Measurements from ENCODE around the gene ZNF512. TPM values are rescaled to one million over a fixed set of nuclear protein-coding genes. Genes with fewer than 3 reads are reported as not detected.

Gene ZNF512
- total and polyA plus RNA-seq, 9 of the 15 experiments (the other 6 are each of a cell fraction or from before 2014, with no cell fraction given) = 24.7 to 101 (median 65.9) TPM

- TF ChIP-seq ZBTB2 (IDR thresholded peaks at IDR 0.05) = no peak
- TF ChIP-seq BDP1 (IDR thresholded peaks at IDR 0.05; ENCODE audit: insufficient read depth, insufficient read length) = no peak
- no peak for TF ChIP-seq IRF9 (tag; IDR thresholded peaks at IDR 0.05)
- no peak for TF ChIP-seq PTRF (tag; IDR thresholded peaks at IDR 0.05)
- TF ChIP-seq ZNF263 (CRISPR knock-in tag; IDR thresholded peaks at IDR 0.05; ENCODE audit: borderline replicate concordance) = no peak
- TF ChIP-seq RBM39 (optimal IDR thresholded peaks at IDR 0.05; ENCODE audit: low read depth, low read length) = no peak
- no peak for TF ChIP-seq MAFG (tag; conservative IDR thresholded peaks at IDR 0.05)
- no peak for TF ChIP-seq NR2C1 (IDR thresholded peaks at IDR 0.05)
- no peak for TF ChIP-seq NR2C1 (tag; IDR thresholded peaks at IDR 0.05)
- TF ChIP-seq ILK (tag; IDR thresholded peaks at IDR 0.05; ENCODE audit: borderline replicate concordance, low read depth) = no peak
- TF ChIP-seq PHF8 (IDR thresholded peaks at IDR 0.05; ENCODE audit: borderline replicate concordance, low read length) = peak; percentile 97
- no peak for TF ChIP-seq ZBTB9 (CRISPR knock-in tag; IDR thresholded peaks at IDR 0.05)
- peak; percentile 49; the same call in 1 of the 2 replicates for TF ChIP-seq ERF (CRISPR knock-in tag; IDR thresholded peaks at IDR 0.05)
- no peak for TF ChIP-seq THRB (CRISPR knock-in tag; conservative IDR thresholded peaks at IDR 0.05)
- peak in 1 of 2 experiments; percentile 34; a peak in 3 of 4 replicates for TF ChIP-seq NRF1 (conservative IDR thresholded peaks at IDR 0.05 in 1 of 2, IDR thresholded peaks at IDR 0.05 in 1 of 2)
- TF ChIP-seq USF2 (CRISPR knock-in tag; IDR thresholded peaks at IDR 0.05) = no peak
- no peak for TF ChIP-seq HSF4 (CRISPR knock-in tag; IDR thresholded peaks at IDR 0.05; ENCODE audit: borderline replicate concordance)
- no peak for TF ChIP-seq PYGO2 (tag; IDR thresholded peaks at IDR 0.05)
- TF ChIP-seq EP400 (IDR thresholded peaks at IDR 0.05) = peak; percentile 90
- peak; percentile 25; the same call in 1 of the 2 replicates for TF ChIP-seq TCF3 (CRISPR knock-in tag; IDR thresholded peaks at IDR 0.05)
- peak; percentile 95 for TF ChIP-seq TAF7 (tag; IDR thresholded peaks at IDR 0.05)
- no peak for TF ChIP-seq FOXJ2 (tag; IDR thresholded peaks at IDR 0.05)
- TF ChIP-seq FOXJ3 (CRISPR knock-in tag; IDR thresholded peaks at IDR 0.05) = no peak
Observed at GRCh38 chr2:27628767-27629709, 46.2 kb downstream of the ZNF512 start, which contains the start of the genes CCDC121 and GPN1 (continued).

All from K562 (cell line).